CD4-positive, alpha-beta T cell treated with Interleukin-12 subunit alpha and Interleukin-12 subunit beta, for 1 hour (primary cell): ENCODE measurements around the gene TNFRSF12A.

ENCODE experiments used
- DNase-seq: peaks from one replicate; pipeline ENCODE4 v3.0.0-alpha.2; 2020

Gene TNFRSF12A, protein sequence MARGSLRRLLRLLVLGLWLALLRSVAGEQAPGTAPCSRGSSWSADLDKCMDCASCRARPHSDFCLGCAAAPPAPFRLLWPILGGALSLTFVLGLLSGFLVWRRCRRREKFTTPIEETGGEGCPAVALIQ

DNA sequence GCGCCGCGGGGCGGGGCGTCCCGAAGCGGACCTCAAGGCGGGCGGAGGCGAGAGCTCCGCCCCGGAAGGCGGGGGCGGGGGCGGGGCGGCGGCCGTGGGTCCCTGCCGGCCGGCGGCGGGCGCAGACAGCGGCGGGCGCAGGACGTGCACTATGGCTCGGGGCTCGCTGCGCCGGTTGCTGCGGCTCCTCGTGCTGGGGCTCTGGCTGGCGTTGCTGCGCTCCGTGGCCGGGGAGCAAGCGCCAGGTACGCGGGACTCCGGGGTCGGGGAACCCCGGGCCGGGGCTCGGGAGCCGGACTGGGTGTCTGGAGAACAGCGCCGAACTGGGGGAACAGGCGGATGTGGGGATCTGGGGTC, at the start of gene TNFRSF12A:
Gene TNFRSF12A, plus strand, starts transcription at position 122 of the 357 bp plus-strand sequence. Its CDS starts 30 bp downstream, at position 152.
- DNase-seq, result peak; percentile 79

DNA sequence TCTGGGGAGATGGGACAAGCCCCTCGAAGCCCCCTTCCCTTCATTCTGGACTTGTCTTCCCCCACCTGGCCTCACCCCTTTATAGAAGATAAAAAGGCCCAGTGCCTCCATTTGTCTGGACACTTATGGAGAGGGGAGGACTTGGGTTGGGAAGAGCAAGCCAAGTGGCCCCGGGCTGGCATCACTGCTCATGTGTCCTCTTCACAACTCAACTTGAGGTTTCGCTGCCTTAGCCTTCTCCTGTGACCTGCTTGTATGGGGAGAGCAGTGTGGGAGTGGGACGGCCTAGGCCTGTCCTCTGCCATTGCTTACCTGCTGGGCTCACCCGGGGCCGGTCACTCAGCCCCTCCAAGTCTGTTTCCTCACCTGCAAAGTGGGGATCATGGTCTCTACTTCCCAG, 49.6 kb upstream of the TNFRSF12A start:
- DNase-seq, result no peak

DNA sequence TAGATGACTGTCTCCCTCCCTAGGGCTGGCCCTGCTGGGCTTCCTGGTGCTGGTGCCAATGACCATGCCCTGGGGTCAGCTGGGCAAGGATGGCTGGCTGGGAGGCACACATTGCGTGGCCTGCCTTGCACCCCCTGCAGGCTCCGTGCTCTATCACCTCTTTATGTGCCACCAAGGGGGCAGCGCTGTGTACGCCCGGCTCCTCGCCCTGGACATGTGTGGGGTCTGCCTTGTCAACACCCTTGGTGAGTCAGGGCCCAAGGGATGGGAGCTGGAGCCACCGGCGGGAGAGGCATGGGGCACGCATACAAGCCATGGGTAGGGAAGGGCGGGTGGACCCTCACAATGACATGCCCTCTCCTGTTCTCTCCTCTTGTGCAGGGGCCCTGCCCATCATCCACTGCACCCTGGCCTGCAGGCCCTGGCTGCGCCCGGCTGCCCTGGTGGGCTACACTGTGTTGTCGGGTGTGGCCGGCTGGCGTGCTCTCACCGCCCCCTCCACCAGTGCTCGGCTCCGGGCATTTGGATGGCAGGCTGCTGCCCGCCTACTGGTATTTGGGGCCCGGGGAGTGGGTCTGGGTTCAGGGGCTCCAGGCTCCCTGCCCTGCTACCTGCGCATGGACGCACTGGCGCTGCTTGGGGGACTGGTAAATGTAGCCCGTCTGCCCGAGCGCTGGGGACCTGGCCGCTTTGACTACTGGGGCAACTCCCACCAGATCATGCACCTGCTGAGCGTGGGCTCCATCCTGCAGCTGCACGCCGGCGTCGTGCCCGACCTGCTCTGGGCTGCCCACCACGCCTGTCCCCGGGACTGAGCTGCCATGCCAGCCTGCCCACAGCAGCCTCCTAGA, 48.8 kb upstream of the TNFRSF12A start:
- DNase-seq, result no peak

DNA sequence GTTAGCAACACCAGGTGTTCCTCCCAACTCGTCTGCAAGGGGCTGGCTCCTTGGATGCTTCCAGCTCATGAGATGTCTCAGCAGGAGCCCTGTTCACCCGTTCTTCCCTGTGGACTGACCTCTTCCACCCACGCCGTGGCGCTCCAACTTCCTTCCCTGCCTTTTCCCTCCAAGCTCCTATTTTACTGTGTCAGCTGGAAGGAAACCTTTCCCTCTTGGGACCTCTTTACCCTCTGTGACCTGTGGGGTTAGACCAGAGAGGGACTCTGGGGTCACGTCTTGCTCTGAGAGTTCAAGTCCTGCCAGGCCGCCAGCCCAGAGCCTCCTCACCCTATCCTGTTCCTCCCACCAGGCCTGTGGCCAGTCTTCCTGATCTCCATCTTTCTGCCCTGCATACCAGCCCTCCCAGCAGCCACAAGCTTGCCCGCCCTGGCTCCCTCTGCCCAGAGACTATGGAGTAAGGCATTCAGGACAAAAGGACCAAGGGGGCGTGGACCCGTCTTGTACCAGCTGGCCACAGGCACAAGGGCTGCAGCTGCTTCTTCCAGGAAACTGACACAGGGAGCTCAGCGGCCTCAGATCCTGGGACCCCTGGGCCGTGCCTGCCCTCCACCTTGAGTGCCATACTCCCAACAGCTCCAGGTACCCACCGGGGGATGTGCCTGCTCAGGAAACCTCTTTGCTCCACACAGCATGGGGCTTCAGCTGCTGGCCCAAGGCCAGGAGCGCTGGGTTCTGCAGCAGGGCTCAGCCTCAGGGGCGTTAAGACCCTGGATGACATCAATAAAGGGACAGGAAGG, 48.0 kb upstream of the TNFRSF12A start:
- no peak for DNase-seq

DNA sequence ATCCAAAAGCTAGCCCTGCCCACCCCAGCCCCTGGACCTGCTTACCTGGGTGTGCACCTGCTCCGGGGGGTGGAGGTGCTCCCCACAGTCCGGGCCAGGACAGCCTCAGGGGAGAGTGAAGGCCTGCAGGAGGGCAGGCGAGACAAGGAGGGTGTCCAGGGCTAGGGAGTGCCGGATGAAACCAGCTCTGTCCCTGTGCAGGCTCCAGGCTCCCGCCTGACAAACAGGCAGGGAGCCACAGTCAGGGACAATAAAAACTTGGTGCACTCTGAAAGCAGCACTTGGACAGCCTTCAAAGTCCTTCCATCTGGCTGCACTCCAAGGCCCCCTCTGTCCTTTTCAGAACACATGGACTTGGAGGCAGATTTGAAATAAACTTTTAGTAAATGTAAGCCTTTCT, 47.1 kb upstream of the TNFRSF12A start:
- no peak for DNase-seq

DNA sequence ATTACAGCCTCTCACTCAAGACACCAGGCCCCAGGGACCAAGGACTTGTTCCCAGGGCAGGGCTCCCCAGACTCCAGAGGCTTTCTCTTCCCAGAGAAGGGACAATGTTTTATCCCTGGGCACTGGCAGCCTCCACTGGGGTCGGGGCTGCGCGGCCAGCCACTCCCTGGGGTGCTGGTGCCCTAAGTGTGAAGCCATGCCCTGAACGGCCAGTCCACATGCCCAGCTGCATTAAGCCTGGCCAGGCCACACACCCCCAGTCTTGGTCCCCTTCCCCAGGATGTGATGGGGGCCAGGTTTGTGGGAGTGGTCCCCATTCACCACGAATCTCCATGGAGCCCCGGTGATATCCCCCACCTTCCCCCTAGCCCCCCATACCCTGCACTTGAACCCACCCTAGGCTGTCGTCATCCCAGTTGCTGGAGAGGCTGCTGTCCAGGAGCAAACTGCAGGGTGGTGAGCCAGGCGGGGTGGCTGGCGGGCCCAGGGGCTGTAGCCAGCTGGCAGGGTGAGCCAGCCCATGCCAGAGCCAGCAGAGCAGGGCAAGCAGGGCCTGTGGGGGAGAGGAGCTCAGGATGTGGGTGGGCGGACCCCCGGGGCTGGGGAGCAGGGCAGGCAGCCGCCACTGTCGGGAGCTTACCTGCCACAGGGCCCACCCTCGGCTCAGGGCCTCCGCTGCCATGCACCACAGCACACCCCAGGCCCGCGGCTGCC, 46.4 kb upstream of the TNFRSF12A start:
- DNase-seq, result no peak

DNA sequence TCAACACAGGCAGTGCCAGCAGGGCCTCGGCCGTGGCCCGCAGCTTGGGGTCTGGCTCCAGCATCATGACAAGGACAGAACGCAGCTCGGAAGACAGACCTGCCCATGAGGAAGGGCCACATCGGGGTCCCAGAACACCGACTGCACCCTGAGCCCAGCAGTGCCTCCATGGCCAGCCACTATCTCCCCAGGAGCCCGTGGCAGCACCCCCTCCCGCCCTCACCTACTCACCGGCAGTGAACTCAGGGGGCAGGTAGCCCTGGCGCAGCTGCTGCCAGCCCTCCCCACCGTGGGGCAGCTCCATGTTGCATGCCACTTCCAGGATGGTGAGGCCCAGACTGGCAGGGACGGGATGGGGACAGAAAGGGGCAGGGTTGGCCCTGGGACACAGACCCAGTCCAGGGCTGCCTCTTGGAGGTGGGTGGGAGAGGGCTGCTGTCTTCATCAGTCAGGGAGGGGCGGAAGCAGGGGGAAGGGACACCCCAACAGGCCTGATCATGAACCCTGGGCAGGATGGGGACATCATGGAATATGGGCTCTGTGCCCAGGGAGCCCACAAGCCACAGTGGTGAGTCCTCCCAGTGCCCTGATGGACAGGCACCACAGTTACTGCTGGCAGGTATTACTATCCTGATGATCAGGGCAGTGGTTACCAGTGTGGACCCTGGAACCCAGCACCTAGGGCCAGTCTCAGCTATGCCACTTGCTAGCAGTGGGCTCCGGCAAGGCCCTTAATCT, 45.7 kb upstream of the TNFRSF12A start:
- no peak for DNase-seq

DNA sequence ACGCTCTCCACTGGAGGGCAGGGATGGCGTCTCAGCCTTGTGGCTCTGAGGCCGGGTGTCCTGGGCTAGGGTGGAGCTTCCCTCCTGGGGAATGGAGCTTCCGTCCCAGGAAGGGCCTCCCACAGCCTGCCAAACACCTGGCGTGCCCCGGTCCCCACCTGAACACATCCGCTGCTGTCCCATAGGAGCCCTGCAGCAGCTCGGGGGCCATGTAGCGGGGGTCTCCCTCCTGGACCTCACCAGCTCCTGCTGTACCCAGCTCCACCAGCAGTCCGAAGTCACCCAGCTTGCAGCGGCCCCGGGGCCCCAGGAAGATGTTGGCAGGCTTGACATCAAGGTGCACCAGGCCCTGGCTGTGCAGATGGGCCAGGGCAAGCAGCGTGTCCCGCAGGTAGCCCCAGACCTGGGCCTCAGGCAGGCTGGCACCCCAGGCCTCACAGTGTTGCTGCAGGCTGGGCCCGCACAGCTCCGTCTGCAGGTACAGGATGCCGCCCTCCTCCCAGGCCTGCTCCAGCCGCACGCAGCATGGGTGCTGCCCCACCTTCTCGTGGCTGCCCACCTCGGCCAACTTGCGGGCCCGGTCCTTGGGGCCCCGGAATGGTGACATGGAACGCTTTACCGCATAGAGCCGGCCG, 44.9 kb upstream of the TNFRSF12A start:
- no peak for DNase-seq

DNA sequence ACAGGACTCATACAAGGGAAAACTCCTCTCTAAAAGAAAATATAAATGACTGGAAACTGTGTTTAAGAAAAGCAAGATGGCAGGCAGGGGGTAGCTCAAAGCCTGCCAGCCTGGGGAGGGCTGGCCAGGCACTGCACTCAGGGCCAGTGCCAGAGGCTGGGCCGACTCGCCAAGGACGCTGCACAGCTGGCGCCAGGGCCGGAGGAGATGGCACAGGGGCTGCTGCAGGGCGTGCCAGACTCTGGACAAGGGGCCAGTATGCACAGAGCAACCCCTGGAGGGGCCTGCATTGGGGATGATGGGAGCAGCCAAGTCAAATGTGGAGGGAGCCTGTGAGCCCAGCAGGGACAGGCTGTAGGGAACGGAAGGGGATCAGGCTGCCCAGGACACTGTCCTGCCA, 44.0 kb upstream of the TNFRSF12A start:
- no peak for DNase-seq

DNA sequence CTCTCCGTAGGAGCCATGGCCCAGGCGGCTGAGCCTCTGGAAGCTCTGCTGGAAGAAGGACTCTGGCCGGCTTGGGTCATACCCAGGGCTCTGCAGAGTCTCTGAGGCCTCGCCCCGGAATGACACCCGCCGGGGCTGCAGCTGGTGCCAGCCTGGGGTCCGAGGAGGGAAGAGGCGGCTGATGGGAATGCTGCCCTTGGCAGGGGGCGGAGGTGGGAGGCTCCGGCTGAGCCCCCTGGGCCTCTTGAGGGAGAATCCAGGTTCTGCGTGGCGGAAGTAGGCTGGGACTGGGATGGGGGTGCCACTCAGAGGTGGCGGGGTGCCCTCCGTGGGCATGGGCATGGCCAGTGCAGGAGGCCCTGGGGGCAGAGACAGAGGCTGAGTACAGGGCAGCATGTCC, 43.5 kb upstream of the TNFRSF12A start:
- DNase-seq, result no peak

DNA sequence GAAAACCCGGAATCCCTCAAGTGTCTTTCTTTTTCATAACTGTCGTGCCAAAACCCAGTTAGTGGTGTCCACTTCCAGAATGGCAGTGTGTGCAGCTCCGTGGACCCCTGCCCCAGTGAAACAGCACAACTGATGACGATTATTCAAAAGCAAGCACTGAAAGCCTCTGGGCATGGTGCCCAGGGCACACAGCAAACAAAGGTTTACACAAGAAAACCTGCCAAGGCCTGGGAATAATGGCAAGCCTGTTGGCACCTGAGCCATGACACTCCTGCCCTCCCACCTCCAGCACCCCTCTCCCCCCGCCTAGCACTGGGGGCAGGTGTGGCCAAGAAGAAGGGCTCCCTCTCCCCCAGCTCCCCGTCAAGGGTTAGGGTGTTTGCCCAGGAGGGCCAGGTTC, 42.7 kb upstream of the TNFRSF12A start:
- no peak for DNase-seq

DNA sequence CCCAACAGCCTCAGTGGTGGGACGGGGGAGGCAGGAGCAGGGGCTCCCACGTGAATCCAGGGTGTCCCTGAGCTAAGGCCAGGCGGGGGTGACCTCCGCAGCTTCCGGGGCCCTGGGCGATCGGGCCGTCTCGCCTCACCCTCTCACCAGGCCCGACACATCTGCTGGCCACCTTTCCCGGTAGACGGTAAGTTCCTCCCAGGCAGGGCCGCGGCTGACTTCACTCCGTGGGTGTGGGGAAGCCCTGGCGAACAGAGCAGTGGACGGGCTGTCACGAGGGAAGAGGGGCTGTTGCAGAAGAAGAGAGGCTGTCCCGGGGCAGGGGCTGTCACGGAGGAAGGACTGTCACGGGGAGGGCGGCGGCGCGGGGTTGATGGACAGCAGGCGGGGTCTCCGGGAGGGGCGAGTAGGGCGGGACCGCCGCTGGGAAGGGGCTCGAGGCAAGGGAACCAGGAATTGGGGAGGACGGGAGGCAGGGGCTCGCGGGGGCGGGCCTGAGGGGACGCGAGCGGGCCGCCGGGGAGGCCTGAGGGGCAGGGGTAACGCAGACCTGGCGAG, 40.4 kb upstream of the TNFRSF12A start:
- DNase-seq, result no peak

DNA sequence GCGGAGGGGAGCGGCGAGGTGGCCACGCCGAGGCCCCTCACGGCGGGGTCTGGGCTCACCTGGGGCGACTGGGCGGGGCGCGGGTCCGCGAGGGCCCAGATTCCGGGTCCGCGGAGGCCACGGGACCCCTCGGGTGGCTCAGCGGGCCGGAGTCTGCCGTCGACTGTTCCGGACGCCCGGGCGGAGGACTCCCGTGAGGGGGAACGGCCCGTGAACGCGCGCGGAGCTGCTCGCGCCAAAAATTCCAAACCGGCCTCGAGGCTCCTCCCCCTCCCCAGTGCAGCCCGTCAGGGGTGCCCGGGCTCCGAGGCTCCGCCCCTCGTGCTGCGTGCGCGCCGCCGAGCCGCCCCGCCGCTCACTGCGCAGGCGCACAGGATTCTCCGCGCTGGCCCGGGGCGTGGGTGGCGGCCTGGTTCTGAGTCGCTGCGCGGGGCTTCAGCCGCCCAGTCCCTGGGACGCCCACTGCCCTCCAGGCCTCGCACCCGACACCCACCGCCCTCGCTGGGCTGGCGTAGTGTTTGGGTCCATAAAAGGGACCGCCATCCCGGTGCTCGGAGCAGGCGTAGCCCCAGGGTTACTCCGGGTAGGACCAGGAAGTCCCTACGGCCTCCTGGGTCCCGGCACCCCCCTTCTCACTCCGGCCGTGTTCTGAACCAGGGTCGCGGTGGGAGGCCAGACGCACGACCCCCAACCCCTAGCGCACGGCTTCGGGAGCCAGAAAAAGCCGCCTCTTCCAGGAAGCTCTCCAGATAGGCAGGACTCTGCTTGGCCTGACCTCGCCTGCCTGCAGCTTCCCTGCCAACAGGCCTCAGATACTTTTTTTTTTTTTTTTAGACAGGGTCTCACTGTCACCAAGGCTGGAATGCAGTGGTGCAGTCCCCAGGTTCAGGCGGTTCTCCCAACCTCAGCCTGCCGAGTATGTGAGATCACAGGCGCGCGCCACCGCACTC, 39.7 kb upstream of the TNFRSF12A start, which contains the start of gene PKMYT1:
Gene PKMYT1, minus strand, starts transcription at position 220 of the 950 bp plus-strand sequence. CDS start 789 bp downstream, outside the sequence.
- DNase-seq, result peak; percentile 95

DNA sequence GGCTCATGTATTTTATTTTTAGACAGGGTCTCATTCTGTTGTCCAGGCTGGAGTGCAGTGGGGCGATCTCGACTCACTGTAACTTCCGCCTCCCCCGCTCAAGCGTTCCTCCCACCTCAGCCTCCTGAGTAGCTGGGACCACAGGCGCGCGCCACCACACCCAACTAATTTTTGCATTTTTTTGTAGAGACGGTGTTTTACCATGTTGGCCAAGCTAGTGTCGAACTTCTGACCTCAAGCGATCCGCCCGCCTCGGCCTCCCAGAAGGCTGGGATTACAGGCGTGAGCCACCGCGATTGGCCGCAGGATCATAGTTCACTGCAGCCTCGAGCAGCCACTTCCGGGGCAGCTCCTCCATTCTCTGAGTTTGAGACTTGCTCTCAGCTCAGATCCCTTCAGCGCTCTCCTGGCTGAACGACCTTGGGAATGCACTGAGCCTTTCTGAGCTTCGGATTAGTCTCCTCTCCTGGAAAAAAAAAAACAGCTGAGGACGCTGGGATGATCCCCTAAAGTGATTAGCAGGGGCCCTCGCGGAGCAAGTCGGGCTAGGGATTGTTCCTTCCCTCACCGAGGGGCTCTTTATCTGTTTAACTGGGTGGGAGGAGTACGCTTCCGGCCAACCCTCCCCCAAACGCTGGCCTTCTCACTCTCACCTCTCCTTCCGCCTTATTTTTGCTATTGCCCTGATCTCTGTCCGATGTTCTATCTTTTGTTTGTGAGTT, 38.8 kb upstream of the TNFRSF12A start:
- no peak for DNase-seq

DNA sequence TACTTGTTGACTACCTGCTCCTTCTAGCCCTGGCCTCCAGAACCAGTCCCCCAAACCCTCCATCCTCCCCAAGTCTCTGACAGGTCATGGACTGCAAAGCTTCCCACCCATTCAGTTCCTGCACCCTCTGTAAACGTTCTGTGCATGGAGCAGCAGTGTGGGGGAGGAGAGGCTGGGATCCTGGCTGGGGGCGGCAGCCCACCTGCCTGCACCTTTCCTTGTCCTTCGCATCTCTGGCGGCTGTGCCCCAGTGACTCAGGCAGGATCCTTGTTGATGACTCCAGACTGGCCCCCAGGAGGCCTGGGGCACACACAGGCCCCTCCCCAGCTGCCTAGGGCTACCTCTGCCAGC, 38.3 kb upstream of the TNFRSF12A start:
- DNase-seq, result no peak

DNA sequence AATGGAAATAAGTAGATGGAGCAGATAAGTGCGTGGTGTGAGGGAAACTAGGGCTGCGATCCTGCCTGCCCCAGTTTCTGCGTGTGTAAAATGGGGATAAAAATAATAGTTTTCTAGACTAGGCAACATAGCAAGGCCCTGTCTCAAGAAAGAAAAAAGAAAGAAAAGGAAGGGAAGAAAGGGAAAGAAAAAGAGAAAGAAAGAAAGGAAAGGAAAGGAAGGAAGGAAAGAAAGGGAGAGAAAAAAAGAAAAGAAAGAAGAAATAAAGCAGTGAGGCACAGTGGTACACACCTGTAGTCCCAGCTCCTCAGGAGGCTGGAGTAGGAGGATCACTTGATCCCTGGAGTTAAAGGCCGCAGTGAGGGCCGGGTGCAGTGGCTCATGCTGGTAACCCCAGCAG, 37.8 kb upstream of the TNFRSF12A start:
- DNase-seq, result no peak

DNA sequence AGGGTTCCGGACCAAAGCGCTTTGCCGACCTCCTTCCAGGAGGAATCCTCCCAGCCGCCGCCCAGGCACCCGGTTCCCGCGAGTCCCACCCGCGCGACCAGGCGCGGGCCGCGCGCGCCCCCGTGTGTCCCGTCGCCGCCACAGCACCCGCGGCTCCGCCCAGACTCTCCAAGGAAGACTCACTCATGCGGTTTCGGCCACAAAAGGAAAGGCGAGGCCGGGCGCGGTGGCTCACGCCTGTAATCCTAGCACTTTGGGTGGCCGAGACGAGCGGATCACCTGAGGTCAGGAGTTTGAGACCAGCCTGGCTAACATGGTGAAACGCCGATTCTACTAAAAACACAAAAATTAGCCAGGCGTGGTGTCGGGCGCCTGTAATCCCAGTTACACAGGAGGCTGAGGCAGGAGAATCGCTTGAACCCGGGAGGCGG, 36.4 kb upstream of the TNFRSF12A start:
- DNase-seq, result peak; percentile 73

DNA sequence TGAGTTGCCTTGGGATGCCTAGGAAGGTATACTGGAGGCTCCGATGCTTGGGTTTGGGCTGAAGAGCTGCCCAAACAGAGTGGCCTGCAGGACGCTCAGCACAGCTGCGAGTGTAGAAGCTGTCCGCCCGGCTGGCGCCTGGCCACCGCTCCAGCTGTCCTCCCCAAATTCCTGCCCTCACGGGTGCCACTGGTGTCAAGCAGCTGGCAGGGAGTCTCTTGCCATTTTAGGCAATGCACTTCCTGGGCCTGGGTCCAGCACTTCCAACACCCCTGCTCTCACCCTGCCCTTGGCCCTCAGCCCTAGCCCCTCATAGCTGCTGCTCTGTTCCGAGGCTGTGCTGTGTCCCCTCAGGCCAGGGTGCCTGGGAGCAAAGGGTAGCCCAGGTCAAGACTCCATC, 34.7 kb upstream of the TNFRSF12A start:
- DNase-seq, result no peak

DNA sequence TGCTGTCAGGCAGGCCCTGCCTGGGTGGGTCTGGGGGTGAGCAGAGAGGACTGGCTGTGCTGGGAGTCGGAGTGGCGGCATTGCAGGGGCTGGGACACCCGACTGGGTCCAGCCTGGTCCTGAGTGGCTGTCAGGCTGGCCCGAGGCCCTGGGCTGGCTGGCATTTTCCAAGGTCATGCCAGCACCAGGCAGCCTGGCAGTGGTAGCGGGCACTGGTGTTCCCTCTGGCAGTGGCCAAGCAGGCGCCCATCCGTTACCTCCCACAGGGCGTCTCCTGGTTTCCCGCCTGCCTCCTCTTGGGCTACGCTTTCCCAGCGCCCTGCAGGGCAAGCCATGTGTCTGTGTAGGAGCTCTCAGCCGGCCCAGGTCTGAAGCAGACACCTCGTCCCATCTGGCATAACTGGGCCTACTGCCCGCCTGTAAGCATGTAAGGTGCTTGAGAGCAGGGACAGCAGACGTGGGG, 34.2 kb upstream of the TNFRSF12A start:
- no peak for DNase-seq
